Upper lobe of left lung (tissue), 6 donors: ENCODE measurements around the gene SPOCK1. TPM values are rescaled to one million over a fixed set of nuclear protein-coding genes. Genes with fewer than 3 reads are reported as not detected.

Experiments
- ATAC-seq, 2 donors: fragments of 200-7000 bp; cut with Tn5 transposase; one replicate each; pipeline ENCODE4 v1.9.1; 2022; ENCODE audit warnings: mild to moderate bottlenecking in 2 of 2, moderate library complexity in 2 of 2; ENCODE audit not compliant: low FRiP score in 2 of 2
- DNase-seq, 2 donors: peaks; one replicate each; pipeline ENCODE4 v3.0.0-alpha.2; 2019 to 2020
- H3K27ac ChIP-seq, 4 donors: fragments of 200-600 bp; sonication (generic); one replicate each; pipeline ENCODE4 v1.5.1; 2016 to 2019
- H3K27me3 ChIP-seq, 4 donors: fragments of 200-600 bp; sonication (generic); one replicate each; pipeline ENCODE4 v1.5.1; 2017 to 2019
- H3K36me3 ChIP-seq, 4 donors: fragments of 200-600 bp; sonication (generic); one replicate each; pipeline ENCODE4 v1.5.1; 2016 to 2019
- H3K4me1 ChIP-seq, 4 donors: fragments of 200-600 bp; sonication (generic); one replicate each; pipeline ENCODE4 v1.5.1; 2018 to 2019
- H3K4me3 ChIP-seq, 4 donors: fragments of 200-600 bp; sonication (generic); one replicate each; pipeline ENCODE4 v1.5.1; 2017 to 2019; ENCODE audit warnings: mild to moderate bottlenecking in 2 of 4, moderate library complexity in 1 of 4
- H3K9me3 ChIP-seq, 4 donors: fragments of 200-600 bp; sonication (generic); one replicate each; pipeline ENCODE4 v1.5.1; 2018 to 2019
- CTCF ChIP-seq, 6 experiments: fragments of 450-650 bp in 4 of 6; fragments of 200-600 bp in 2 of 6; sonication (generic) in 2 of 6; IDR thresholded peaks; one replicate each; pipeline ENCODE4 v1.5.1; 2016 to 2019; ENCODE audit warnings: antibody characterized with exemption in 6 of 6
- EP300 ChIP-seq, 4 donors: sonication (generic); formaldehyde crosslinking; IDR thresholded peaks; one replicate each; pipeline ENCODE4 v1.5.1; 2017; ENCODE audit warnings: antibody characterized with exemption in 4 of 4, control low read depth in 2 of 4
- POLR2A ChIP-seq, 4 donors: fragments of 450-650 bp; IDR thresholded peaks; one replicate each; pipeline ENCODE4 v1.5.1; 2016 to 2017; ENCODE audit warnings: antibody characterized with exemption in 4 of 4, mild to moderate bottlenecking in 2 of 4
- POLR2AphosphoS5 ChIP-seq, 2 donors: sonication (generic); formaldehyde crosslinking; IDR thresholded peaks; one replicate each; pipeline ENCODE4 v1.5.1; 2017; ENCODE audit warnings: antibody characterized with exemption in 2 of 2
- WGBS, 2 donors: methylation state at CpG; one replicate each; pipeline ENCODE4 v1.1.5; 2017 to 2018; 5-methylcytosine and 5-hydroxymethylcytosine counted together
- total RNA-seq, 6 donors: library from RNA; depleted of rRNA in 4 of 6; stranded (reverse); fragments of >200 nt in 4 of 6; gene quantifications; one replicate each; pipeline versions ENCODE4 v1.1.0 to v1.2.1, GENCODE V29; 2016 to 2021
- donor health status: DM: no; HTN: no; CAD: no; lungs with moderate emphysema.
- donor health status: DM: no; HTN: yes; CAD: no; lungs with severe emphysema.

Gene SPOCK1
- total RNA-seq, 6 donors from 2014 or later, result 0.33 to 16.6 (median 2.0) TPM; not detected in 1

GRCh38 chr5:137506296-137506695, 7.2 kb upstream of the SPOCK1 start:
- 86 to 90% methylated on average over 4 of the region's 4 CpGs for WGBS, 2 donors
- Histone ChIP-seq H3K36me3 (no peaks in the 10 kb centered on the region), H3K27ac (no peak overlapping the region), H3K27me3 (no peaks in the 10 kb centered on the region), H3K9me3 (no peaks in the 10 kb centered on the region), H3K4me3 (no peak overlapping the region), H3K4me1 (no peaks in the 10 kb centered on the region)
- TF ChIP-seq POLR2AphosphoS5 (IDR thresholded peaks at IDR 0.05), result no peak
- TF ChIP-seq EP300 (IDR thresholded peaks at IDR 0.05), result no peak
- TF ChIP-seq POLR2A (IDR thresholded peaks at IDR 0.05), result no peak
- TF ChIP-seq CTCF (IDR thresholded peaks at IDR 0.05), result no peak
- DNase-seq (no peak), ATAC-seq (no peak)

GRCh38 chr5:137504916-137505315, 5.8 kb upstream of the SPOCK1 start:
- no peaks in the 10 kb centered on the region for H3K36me3 ChIP-seq
- no peak overlapping the region for H3K4me3 ChIP-seq
- H3K27me3 ChIP-seq, result no peaks in the 10 kb centered on the region
- no peaks in the 10 kb centered on the region for H3K4me1 ChIP-seq
- DNase-seq, result no peak
- no peak for TF ChIP-seq POLR2A (IDR thresholded peaks at IDR 0.05)
- TF ChIP-seq CTCF (IDR thresholded peaks at IDR 0.05), result no peak
- no peak for TF ChIP-seq EP300 (IDR thresholded peaks at IDR 0.05)
- no peak for TF ChIP-seq POLR2AphosphoS5 (IDR thresholded peaks at IDR 0.05)
- H3K27ac ChIP-seq, result no peak overlapping the region
- no peaks in the 10 kb centered on the region for H3K9me3 ChIP-seq
- no peak for ATAC-seq

GRCh38 chr5:137503456-137503855, 4.3 kb upstream of the SPOCK1 start:
- H3K27ac ChIP-seq, result no peak overlapping the region
- H3K4me1 ChIP-seq, result peaks cover 6 to 8% (median 7%) of the 10 kb centered on the region in 4 donors
- peaks cover 0 to 7% (median 7%) of the 10 kb centered on the region in 4 donors for H3K27me3 ChIP-seq
- H3K36me3 ChIP-seq, result no peaks in the 10 kb centered on the region
- H3K4me3 ChIP-seq, result no peak overlapping the region
- H3K9me3 ChIP-seq, result no peaks in the 10 kb centered on the region
- ATAC-seq, result no peak
- DNase-seq, result no peak
- no peak for TF ChIP-seq POLR2A (IDR thresholded peaks at IDR 0.05)
- TF ChIP-seq EP300 (IDR thresholded peaks at IDR 0.05), result no peak
- no peak for TF ChIP-seq POLR2AphosphoS5 (IDR thresholded peaks at IDR 0.05)
- TF ChIP-seq CTCF (IDR thresholded peaks at IDR 0.05), result no peak

- H3K27ac ChIP-seq, result no peak overlapping the region
- peaks cover 6 to 13% (median 7%) of the 10 kb centered on the region in 4 donors for H3K4me1 ChIP-seq
- 80 to 83% methylated on average over 8 of the region's 8 CpGs for WGBS, 2 donors
- H3K36me3 ChIP-seq, result no peaks in the 10 kb centered on the region
- DNase-seq (no peak), ATAC-seq (no peak)
- no peaks in the 10 kb centered on the region for H3K9me3 ChIP-seq
- H3K4me3 ChIP-seq, result no peak overlapping the region
- TF ChIP-seq CTCF (IDR thresholded peaks at IDR 0.05), result no peak
- TF ChIP-seq POLR2AphosphoS5 (IDR thresholded peaks at IDR 0.05), result no peak
- TF ChIP-seq POLR2A (IDR thresholded peaks at IDR 0.05), result no peak
- TF ChIP-seq EP300 (IDR thresholded peaks at IDR 0.05), result no peak
- H3K27me3 ChIP-seq, result peaks cover 0 to 15% (median 10%) of the 10 kb centered on the region in 4 donors
Measured at GRCh38 chr5:137502632-137503031, 3.5 kb upstream of the SPOCK1 start.

- no peak for TF ChIP-seq POLR2AphosphoS5 (IDR thresholded peaks at IDR 0.05)
- TF ChIP-seq EP300 (IDR thresholded peaks at IDR 0.05), result no peak
- TF ChIP-seq CTCF (IDR thresholded peaks at IDR 0.05), result no peak
- no peak for TF ChIP-seq POLR2A (IDR thresholded peaks at IDR 0.05)
- 64 to 78% methylated on average over 3 of the region's 3 CpGs for WGBS, 2 donors
Measured at GRCh38 chr5:137501846-137502406, 2.8 kb upstream of the SPOCK1 start.

More at GRCh38 chr5:137501846-137502406, 2.8 kb upstream of the SPOCK1 start:
- no peak for DNase-seq
- Histone ChIP-seq H3K36me3 (no peaks in the 10 kb centered on the region), H3K4me3 (no peak overlapping the region), H3K27ac (no peak overlapping the region), H3K9me3 (no peaks in the 10 kb centered on the region), H3K27me3 (peaks cover 0 to 20% (median 10%) of the 10 kb centered on the region in 4 donors), H3K4me1 (peaks cover 6 to 13% (median 7%) of the 10 kb centered on the region in 4 donors)
- ATAC-seq, result no peak
